Keratinocyte (primary cell): ENCODE measurements around the gene IARS1. TPM values are rescaled to one million over a fixed set of nuclear protein-coding genes. Genes with fewer than 3 reads are reported as not detected.

ENCODE experiments used
- DNase-seq: peaks from one replicate; pipeline ENCODE4 v3.0.0-alpha.2; 2011; ENCODE audit warnings: low read depth, missing footprints, low spot score
- FAIRE-seq: peaks from 2 replicates; lab custom pipeline; 2011; peaks lifted over from hg19 to GRCh38; lab: Jason Lieb, UNC
- H2AFZ ChIP-seq: 2 replicates; pipeline ENCODE4 v1.6.0; 2012; ENCODE audit warnings: low read length, control low read depth, inconsistent platforms; ENCODE audit not compliant: control insufficient read depth
- H3K27ac ChIP-seq: 2 replicates; pipeline ENCODE4 v1.5.1; 2011; ENCODE audit warnings: low read length; ENCODE audit not compliant: control insufficient read depth, insufficient read depth
- H3K27me3 ChIP-seq: 3 replicates; pipeline ENCODE4 v1.6.0; 2011; ENCODE audit warnings: low read length; ENCODE audit not compliant: control insufficient read depth, insufficient read depth; ENCODE audit errors: extremely low read depth
- H3K36me3 ChIP-seq, 2 experiments: 2 replicates in 1 of 2; 3 replicates in 1 of 2; pipeline ENCODE4 v1.5.1; 2011; ENCODE audit warnings: low read length in 2 of 2, mild to moderate bottlenecking in 1 of 2; ENCODE audit not compliant: control insufficient read depth in 2 of 2, insufficient read depth in 2 of 2; ENCODE audit errors: extremely low read depth in 1 of 2
- H3K4me1 ChIP-seq: 3 replicates; pipeline ENCODE4 v1.5.1; 2011; ENCODE audit warnings: low read length; ENCODE audit not compliant: control insufficient read depth, insufficient read depth; ENCODE audit errors: extremely low read depth
- H3K4me2 ChIP-seq: 3 replicates; pipeline ENCODE4 v1.6.0; 2011; ENCODE audit warnings: low read depth, low read length; ENCODE audit not compliant: control insufficient read depth, insufficient read depth; ENCODE audit errors: extremely low read depth
- H3K4me3 ChIP-seq, 3 experiments: fragments of 200-600 bp in 1 of 3; sonication (generic) in 1 of 3; 2 replicates in 2 of 3; 3 replicates in 1 of 3; pipeline ENCODE4 v1.5.1; 2011 to 2016; ENCODE audit warnings: low read length in 3 of 3, mild to moderate bottlenecking in 3 of 3, control low read depth in 2 of 3, inconsistent platforms in 1 of 3, low read depth in 1 of 3, mixed read lengths in 1 of 3, mixed run types in 1 of 3, moderate library complexity in 1 of 3; ENCODE audit not compliant: control insufficient read depth in 2 of 3, insufficient read depth in 2 of 3; ENCODE audit errors: extremely low read depth in 1 of 3
- H3K79me2 ChIP-seq: 2 replicates; pipeline ENCODE4 v1.6.0; 2012; ENCODE audit warnings: low read length; ENCODE audit not compliant: control insufficient read depth, insufficient read depth
- H3K9ac ChIP-seq: 3 replicates; pipeline ENCODE4 v1.6.0; 2011; ENCODE audit warnings: low read length; ENCODE audit not compliant: control insufficient read depth, insufficient read depth; ENCODE audit errors: extremely low read depth
- H3K9me1 ChIP-seq: 3 replicates; pipeline ENCODE4 v1.6.0; 2011; ENCODE audit warnings: low read length; ENCODE audit not compliant: control insufficient read depth, insufficient read depth; ENCODE audit errors: extremely low read depth
- H3K9me3 ChIP-seq: 2 replicates; pipeline ENCODE4 v1.5.1; 2012; ENCODE audit warnings: low read depth, low read length; ENCODE audit not compliant: control insufficient read depth
- H4K20me1 ChIP-seq: 3 replicates; pipeline ENCODE4 v1.6.0; 2011; ENCODE audit warnings: low read length; ENCODE audit not compliant: control insufficient read depth, insufficient read depth; ENCODE audit errors: extremely low read depth
- CTCF ChIP-seq, 3 experiments: IDR thresholded peaks in 1 of 3; conservative IDR thresholded peaks in 1 of 3; optimal IDR thresholded peaks in 1 of 3; 2 replicates in 2 of 3; 3 replicates in 1 of 3; pipeline versions ENCODE3 to v1.5.1; 2011; ENCODE audit warnings: low read length in 3 of 3, mild to moderate bottlenecking in 3 of 3, moderate library complexity in 2 of 3, control low read depth in 1 of 3, inconsistent platforms in 1 of 3; ENCODE audit not compliant: insufficient read depth in 2 of 3; ENCODE audit errors: extremely low read depth in 1 of 3
- EZH2 ChIP-seq: IDR thresholded peaks from one replicate; pipeline ENCODE4 v1.6.1; 2012; ENCODE audit warnings: inconsistent platforms, mild to moderate bottlenecking, low read length, moderate library complexity
- dilution Hi-C: fragments of 300-500 bp; cut with MboI; formaldehyde crosslinking; loops from one replicate; pipeline ENCODE4 v1.7.0; 2020; ENCODE audit warnings: low sequenced_read_pairs; ENCODE audit not compliant: extremely low pct_ligation_motif_present
- polyA plus RNA-seq, 5 experiments: library from polyadenylated mRNA; depleted of rRNA in 3 of 5; stranded (reverse) in 3 of 5; stranded (forward) in 1 of 5; unstranded in 1 of 5; fragments of >200 nt; gene quantifications; 1 replicate in 1 of 5; 2 replicates in 3 of 5; 3 replicates in 1 of 5; pipeline versions ENCODE4 v1.2.1 to v1.2.3, GENCODE V29; 2011 to 2012; ENCODE audit warnings: missing spikeins in 2 of 5, low read depth in 1 of 5, low replicate concordance in 1 of 5

Gene IARS1
- polyA plus RNA-seq, 1 donor (not counting 4 experiments of a cell fraction or from before 2014, with no cell fraction given): 88.4 TPM

- Histone ChIP-seq H3K79me2 (peaks cover 24% of the 10 kb centered on the region), H3K9ac (peak within 1 kb of the TSS; percentile 100), H3K27me3 (no peaks in the 10 kb centered on the region), H4K20me1 (no peaks in the 10 kb centered on the region), H3K27ac (peak within 1 kb of the TSS; percentile 100), H3K9me3 (no peaks in the 10 kb centered on the region), H3K4me2 (peak within 1 kb of the TSS; percentile 84), H3K36me3 (peaks cover 5 to 12% of the 10 kb centered on the region in 2 experiments), H3K4me1 (peaks cover 27% of the 10 kb centered on the region), H2AFZ (peak within 1 kb of the TSS; percentile 99), H3K9me1 (no peaks in the 10 kb centered on the region), H3K4me3 (peak within 1 kb of the TSS; percentile 75 to 98 (median 93))
- DNase-seq (no peak), FAIRE-seq (peak; percentile 26)
- dilution Hi-C loops: no loop called here
- TF ChIP-seq CTCF (optimal IDR thresholded peaks at IDR 0.05 in 1 of 3, IDR thresholded peaks at IDR 0.05 in 1 of 3, conservative IDR thresholded peaks at IDR 0.05 in 1 of 3; ENCODE audit: extremely low read depth in 1 of 3, insufficient read depth in 2 of 3, low read length in 3 of 3) (no peak), EZH2 (no peak)
Measured at GRCh38 chr9:92325269-92325990, 31.9 kb upstream of the IARS1 start, which contains the start of the genes CENPP and NOL8. TSS of gene CENPP (plus strand) at chr9:92325953. TSS of gene NOL8 (minus strand) at chr9:92325350. CDS start at chr9:92324161, 1,189 bp downstream.

- Histone ChIP-seq H3K9me3 (no peaks in the 10 kb centered on the region), H3K4me3 (peak overlapping the region; percentile 75 to 98 (median 93)), H3K27me3 (no peaks in the 10 kb centered on the region), H3K79me2 (peaks cover 24% of the 10 kb centered on the region), H3K9me1 (no peaks in the 10 kb centered on the region), H3K9ac (peak overlapping the region; percentile 100), H2AFZ (peak overlapping the region; percentile 99), H3K36me3 (peaks cover 9 to 15% of the 10 kb centered on the region in 2 experiments), H4K20me1 (no peaks in the 10 kb centered on the region), H3K27ac (peak overlapping the region; percentile 100), H3K4me1 (peaks cover 27% of the 10 kb centered on the region), H3K4me2 (peak overlapping the region; percentile 84)
- dilution Hi-C loops: no loop called here
- DNase-seq: no peak
- no peak for TF ChIP-seq EZH2
- TF ChIP-seq CTCF (optimal IDR thresholded peaks at IDR 0.05 in 1 of 3, IDR thresholded peaks at IDR 0.05 in 1 of 3, conservative IDR thresholded peaks at IDR 0.05 in 1 of 3; ENCODE audit: extremely low read depth in 1 of 3, insufficient read depth in 2 of 3, low read length in 3 of 3): no peak
- no peak for FAIRE-seq
Measured at GRCh38 chr9:92324889-92325268, 31.4 kb upstream of the IARS1 start.
